GM18868 (cell line): ENCODE results near the gene EPHA3.

ENCODE experiments used
- ATAC-seq: cut with Tn5 transposase; IDR thresholded peaks from one replicate; pipeline ENCODE4 v1.9.1; 2021; ENCODE audit warnings: mild to moderate bottlenecking, moderate library complexity; ENCODE audit not compliant: unreplicated experiment

Gene EPHA3

GRCh38 chr3:89278302-89279025 lies 171.0 kb downstream of the EPHA3 start:
- no peak for ATAC-seq

- no peak for ATAC-seq
These were observed 172.9 kb downstream of the EPHA3 start for GRCh38 chr3:89280301-89280700.

GRCh38 chr3:89280822-89281365 lies 173.5 kb downstream of the EPHA3 start:
- no peak for ATAC-seq

GRCh38 chr3:89287902-89288508 lies 180.6 kb downstream of the EPHA3 start:
- ATAC-seq = no peak

- ATAC-seq = no peak
These were observed 182.3 kb downstream of the EPHA3 start for GRCh38 chr3:89289574-89290190.

GRCh38 chr3:89297199-89297598 lies 189.8 kb downstream of the EPHA3 start:
- no peak for ATAC-seq

GRCh38 chr3:89300526-89300925 lies 193.1 kb downstream of the EPHA3 start:
- no peak for ATAC-seq

- ATAC-seq = no peak
These were observed 193.6 kb downstream of the EPHA3 start for GRCh38 chr3:89300981-89301380.

GRCh38 chr3:89303701-89304100 lies 196.3 kb downstream of the EPHA3 start:
- no peak for ATAC-seq

- ATAC-seq = no peak
These were observed 199.1 kb downstream of the EPHA3 start for GRCh38 chr3:89306540-89306939.

GRCh38 chr3:89311581-89311980 lies 204.2 kb downstream of the EPHA3 start:
- ATAC-seq = no peak

GRCh38 chr3:89312141-89312540 lies 204.7 kb downstream of the EPHA3 start:
- ATAC-seq = no peak

- peak; percentile 84 for ATAC-seq
These were observed 207.2 kb downstream of the EPHA3 start for GRCh38 chr3:89314454-89315098.

- ATAC-seq = no peak
These were observed 208.5 kb downstream of the EPHA3 start for GRCh38 chr3:89315750-89316470.

GRCh38 chr3:89320186-89320585 lies 212.8 kb downstream of the EPHA3 start:
- ATAC-seq = no peak

GRCh38 chr3:89326997-89327396 lies 219.6 kb downstream of the EPHA3 start:
- ATAC-seq = no peak

GRCh38 chr3:89332386-89332785 lies 225.0 kb downstream of the EPHA3 start:
- no peak for ATAC-seq

GRCh38 chr3:89332793-89333192 lies 225.4 kb downstream of the EPHA3 start:
- no peak for ATAC-seq

GRCh38 chr3:89335693-89336092 lies 228.3 kb downstream of the EPHA3 start:
- no peak for ATAC-seq

GRCh38 chr3:89340408-89340807 lies 233.0 kb downstream of the EPHA3 start:
- ATAC-seq = no peak

- no peak for ATAC-seq
These were observed 236.7 kb downstream of the EPHA3 start for GRCh38 chr3:89344076-89344475.
